ENCODE results near the gene SELENOM.
"Not testable (repeated sequence)": the region's sequence is repeated elsewhere in the genome, so short reads cannot be mapped to it uniquely, and the experiment has no call there.

SELENOM gene

GRCh38 chr22:31079095-31079642, 28.2 kb downstream of the SELENOM start:
- no peak for DNase-seq (ENCODE audit: low read depth, low spot score)

GRCh38 chr22:31078389-31078788, 29.0 kb downstream of the SELENOM start:
- DNase-seq (ENCODE audit: low read depth, low spot score): not testable (repeated sequence)

GRCh38 chr22:31077681-31078080, 29.7 kb downstream of the SELENOM start:
- no peak for DNase-seq (ENCODE audit: low read depth, low spot score)

GRCh38 chr22:31075961-31076360, 31.4 kb downstream of the SELENOM start:
- DNase-seq (ENCODE audit: low read depth, low spot score): no peak

GRCh38 chr22:31073545-31074145, 33.7 kb downstream of the SELENOM start:
- not testable (repeated sequence) for DNase-seq (ENCODE audit: low read depth, low spot score)

- not testable (repeated sequence) for DNase-seq (ENCODE audit: low read depth, low spot score)
Measured at GRCh38 chr22:31073125-31073524, 34.2 kb downstream of the SELENOM start.

GRCh38 chr22:31069691-31070314, 37.6 kb downstream of the SELENOM start:
- DNase-seq (ENCODE audit: low read depth, low spot score): not testable (repeated sequence)

- no peak for DNase-seq (ENCODE audit: low read depth, low spot score)
Measured at GRCh38 chr22:31068970-31069369, 38.4 kb downstream of the SELENOM start.

- DNase-seq (ENCODE audit: low read depth, low spot score): no peak
Measured at GRCh38 chr22:31064369-31064768, 43.0 kb downstream of the SELENOM start.

GRCh38 chr22:31062566-31063230, 44.7 kb downstream of the SELENOM start:
- DNase-seq (ENCODE audit: low read depth, low spot score): no peak

GRCh38 chr22:31059663-31060062, 47.7 kb downstream of the SELENOM start:
- DNase-seq (ENCODE audit: low read depth, low spot score): not testable (repeated sequence)

- DNase-seq (ENCODE audit: low read depth, low spot score): no peak
Measured at GRCh38 chr22:31056986-31057599, 50.3 kb downstream of the SELENOM start.

- peak; percentile 83 for DNase-seq (ENCODE audit: low read depth, low spot score)
Measured at GRCh38 chr22:31055635-31056159, 51.7 kb downstream of the SELENOM start.

- DNase-seq (ENCODE audit: low read depth, low spot score): no peak
Measured at GRCh38 chr22:31055117-31055634, 52.2 kb downstream of the SELENOM start.
